ENCODE measurements around the gene DNAI1.
"Not testable (repeated sequence)": the region's sequence is repeated elsewhere in the genome, so short reads cannot be mapped to it uniquely, and the experiment has no call there.

The DNAI1 gene

GRCh38 chr9:34477541-34477940 is 18.9 kb downstream of the DNAI1 start:
- TF ChIP-seq CTCF (IDR thresholded peaks at IDR 0.05; ENCODE audit: low read depth, low read length): no peak
- DNase-seq (ENCODE audit: extremely low read depth, low read depth): no peak

GRCh38 chr9:34479431-34479866 is 20.8 kb downstream of the DNAI1 start:
- no peak for DNase-seq (ENCODE audit: extremely low read depth, low read depth)
- TF ChIP-seq CTCF (IDR thresholded peaks at IDR 0.05; ENCODE audit: low read depth, low read length): no peak

GRCh38 chr9:34481620-34482019 is 23.0 kb downstream of the DNAI1 start:
- DNase-seq (ENCODE audit: extremely low read depth, low read depth): not testable (repeated sequence)

GRCh38 chr9:34482746-34483145 is 24.1 kb downstream of the DNAI1 start:
- DNase-seq (ENCODE audit: extremely low read depth, low read depth): not testable (repeated sequence)

GRCh38 chr9:34484678-34485077 is 26.1 kb downstream of the DNAI1 start:
- no peak for TF ChIP-seq CTCF (IDR thresholded peaks at IDR 0.05; ENCODE audit: low read depth, low read length)
- DNase-seq (ENCODE audit: extremely low read depth, low read depth): no peak

- DNase-seq (ENCODE audit: extremely low read depth, low read depth): no peak
- no peak for TF ChIP-seq CTCF (IDR thresholded peaks at IDR 0.05; ENCODE audit: low read depth, low read length)
Measured at GRCh38 chr9:34485822-34486221, 27.2 kb downstream of the DNAI1 start.

- no peak for TF ChIP-seq CTCF (IDR thresholded peaks at IDR 0.05; ENCODE audit: low read depth, low read length)
- no peak for DNase-seq (ENCODE audit: extremely low read depth, low read depth)
Measured at GRCh38 chr9:34486572-34486971, 28.0 kb downstream of the DNAI1 start.

GRCh38 chr9:34490360-34490759 is 31.8 kb downstream of the DNAI1 start:
- TF ChIP-seq CTCF (IDR thresholded peaks at IDR 0.05; ENCODE audit: low read depth, low read length): no peak
- DNase-seq (ENCODE audit: extremely low read depth, low read depth): no peak

- DNase-seq (ENCODE audit: extremely low read depth, low read depth): no peak
- TF ChIP-seq CTCF (IDR thresholded peaks at IDR 0.05; ENCODE audit: low read depth, low read length): no peak
Measured at GRCh38 chr9:34490760-34491159, 32.2 kb downstream of the DNAI1 start.

Data from AG09319 (cell line).